CD14-positive monocyte (primary cell): Measurements from ENCODE around the gene CREB5. TPM values are rescaled to one million over a fixed set of nuclear protein-coding genes. Genes with fewer than 3 reads are reported as not detected.

Experiments used
- DNase-seq, 3 donors: peaks; one replicate each; pipeline ENCODE4 v3.0.0-alpha.2; 2011 to 2022
- H2AFZ ChIP-seq: 2 replicates; pipeline ENCODE4 v1.6.0; 2012; ENCODE audit warnings: mild to moderate bottlenecking, low read depth, low read length, inconsistent platforms; ENCODE audit not compliant: insufficient read depth, poor library complexity, severe bottlenecking
- H3K27ac ChIP-seq, 2 donors: 1 replicate in 1 of 2; 2 replicates in 1 of 2; pipeline ENCODE4 v1.5.1; 2012 to 2013; ENCODE audit warnings: low read length in 2 of 2, control low read depth in 1 of 2, inconsistent platforms in 1 of 2, low read depth in 1 of 2, mild to moderate bottlenecking in 1 of 2
- H3K27me3 ChIP-seq, 2 donors: one replicate each; pipeline versions ENCODE4 v1.6.0 to v1.6.1; 2011 to 2013; ENCODE audit warnings: low read length in 2 of 2; ENCODE audit not compliant: control insufficient read depth in 2 of 2, insufficient read depth in 2 of 2
- H3K36me3 ChIP-seq, 2 donors: replicated peaks in 1 of 2; 1 replicate in 1 of 2; 2 replicates in 1 of 2; pipeline versions ENCODE4 v1.5.1 to v1.6.1; 2012 to 2013; ENCODE audit warnings: low read length in 2 of 2, control low read depth in 1 of 2, inconsistent platforms in 1 of 2, mild to moderate bottlenecking in 1 of 2; ENCODE audit not compliant: insufficient read depth in 2 of 2, control insufficient read depth in 1 of 2
- H3K4me1 ChIP-seq, 2 donors: 1 replicate in 1 of 2; 2 replicates in 1 of 2; pipeline versions ENCODE4 v1.5.1 to v1.6.1; 2012 to 2013; ENCODE audit warnings: low read length in 2 of 2, control low read depth in 1 of 2, inconsistent platforms in 1 of 2, mild to moderate bottlenecking in 1 of 2, moderate library complexity in 1 of 2; ENCODE audit not compliant: insufficient read depth in 2 of 2, control insufficient read depth in 1 of 2
- H3K4me2 ChIP-seq: replicated peaks from 2 replicates; pipeline ENCODE3; 2012; ENCODE audit warnings: low read length, moderate library complexity, mild to moderate bottlenecking; ENCODE audit not compliant: poor library complexity, severe bottlenecking; ENCODE audit errors: extremely low read depth
- H3K4me3 ChIP-seq, 3 experiments: fragments of 200-600 bp in 1 of 3; sonication (generic) in 1 of 3; replicated peaks in 1 of 3; 1 replicate in 2 of 3; 2 replicates in 1 of 3; pipeline ENCODE4 v1.5.1; 2011 to 2013; ENCODE audit warnings: low read length in 3 of 3, mild to moderate bottlenecking in 3 of 3, control low read depth in 2 of 3, low read depth in 2 of 3, inconsistent platforms in 1 of 3, moderate library complexity in 1 of 3
- H3K79me2 ChIP-seq: 2 replicates; pipeline ENCODE4 v1.6.0; 2012; ENCODE audit warnings: mild to moderate bottlenecking, control low read depth, inconsistent platforms, low read length, moderate library complexity; ENCODE audit not compliant: insufficient read depth
- H3K9ac ChIP-seq: 2 replicates; pipeline ENCODE4 v1.6.0; 2017; ENCODE audit warnings: low read length, mild to moderate bottlenecking; ENCODE audit not compliant: insufficient read depth, poor library complexity, severe bottlenecking
- H3K9me3 ChIP-seq, 2 donors: replicated peaks in 1 of 2; 1 replicate in 1 of 2; 2 replicates in 1 of 2; pipeline versions ENCODE4 v1.5.1 to v1.6.1; 2012 to 2013; ENCODE audit warnings: low read length in 2 of 2, control low read depth in 1 of 2; ENCODE audit not compliant: control insufficient read depth in 1 of 2, insufficient read depth in 1 of 2
- H4K20me1 ChIP-seq: 2 replicates; pipeline ENCODE4 v1.6.0; 2012; ENCODE audit warnings: mild to moderate bottlenecking, low read length, control low read depth, moderate library complexity; ENCODE audit not compliant: insufficient read depth
- H3K27ac Mint-ChIP-seq, 7 donors: one replicate each; pipeline ENCODE4 v1.8.0; 2020; ENCODE audit warnings: mild to moderate bottlenecking in 7 of 7, mixed read lengths in 7 of 7, moderate library complexity in 6 of 7, inconsistent platforms in 2 of 7
- H3K27me3 Mint-ChIP-seq, 3 donors: one replicate each; pipeline ENCODE4 v1.8.0; 2021 to 2022; ENCODE audit warnings: low read depth in 3 of 3, mild to moderate bottlenecking in 3 of 3, mixed read lengths in 3 of 3, moderate library complexity in 3 of 3, inconsistent platforms in 1 of 3
- H3K36me3 Mint-ChIP-seq, 2 donors: one replicate each; pipeline ENCODE4 v1.8.0; 2020; ENCODE audit warnings: mixed read lengths in 2 of 2, inconsistent platforms in 1 of 2, mild to moderate bottlenecking in 1 of 2
- H3K4me1 Mint-ChIP-seq: one replicate; pipeline ENCODE4 v1.8.0; 2020; ENCODE audit warnings: mild to moderate bottlenecking, mixed read lengths
- H3K4me3 Mint-ChIP-seq, 2 donors: one replicate each; pipeline ENCODE4 v1.8.0; 2020; ENCODE audit warnings: mild to moderate bottlenecking in 2 of 2, mixed read lengths in 2 of 2, moderate library complexity in 1 of 2
- H3K9me3 Mint-ChIP-seq, 7 donors: one replicate each; pipeline ENCODE4 v1.8.0; 2020 to 2022; ENCODE audit warnings: mixed read lengths in 7 of 7, mild to moderate bottlenecking in 6 of 7, moderate library complexity in 6 of 7, inconsistent platforms in 2 of 7
- CTCF ChIP-seq: fragments of 200-600 bp; IDR thresholded peaks from one replicate; pipeline ENCODE4 v1.8.0; 2022; ENCODE audit warnings: antibody characterized with exemption, mild to moderate bottlenecking
- WGBS: methylation state at CpG from one replicate; pipeline ENCODE4 v1.1.5; 2013; ENCODE audit warnings: missing lambda C conversion rate; ENCODE audit not compliant: insufficient coverage; 5-methylcytosine and 5-hydroxymethylcytosine counted together
- intact Hi-C, 2 donors: fragments of 100-400 bp; cut with micrococcal nuclease; formaldehyde crosslinking; loops; one replicate each; pipeline versions ENCODE4 v1.15.0 to v1.15.1; 2023
- polyA plus RNA-seq, 3 donors: library from polyadenylated mRNA; depleted of rRNA in 1 of 3; unstranded in 2 of 3; stranded (reverse) in 1 of 3; fragments of 300-500 nt in 2 of 3; fragments of >200 nt in 1 of 3; fragmentation: Illumina TruSeq in 2 of 3; gene quantifications; 1 replicate in 2 of 3; 2 replicates in 1 of 3; pipeline ENCODE4 v1.2.3, GENCODE V29; 2012 to 2021

The CREB5 gene
- polyA plus RNA-seq, 3 donors = 25.1 to 72.3 (median 44.2) TPM

GRCh38 chr7:28654110-28654509 is 241.8 kb downstream of the CREB5 start:
- H3K4me1 ChIP-seq = no peaks in the 10 kb centered on the region
- H3K4me1 Mint-ChIP-seq = no peaks in the 10 kb centered on the region
- peaks cover 0 to 3% (median 1%) of the 10 kb centered on the region in 3 donors for H3K27me3 Mint-ChIP-seq
- no peak for TF ChIP-seq CTCF
- no peak overlapping the region for H3K27ac ChIP-seq
- H3K4me3 ChIP-seq = no peak overlapping the region
- H3K9ac ChIP-seq = no peak overlapping the region
- no peak overlapping the region for H3K4me2 ChIP-seq
- intact Hi-C loops = no loop called here
- no peaks in the 10 kb centered on the region for H3K79me2 ChIP-seq
- H3K36me3 Mint-ChIP-seq = no peaks in the 10 kb centered on the region
- H3K36me3 ChIP-seq = no peaks in the 10 kb centered on the region
- H4K20me1 ChIP-seq = no peaks in the 10 kb centered on the region
- no peak overlapping the region for H3K27ac Mint-ChIP-seq
- peaks cover 0 to 3% (median 0%) of the 10 kb centered on the region in 7 donors for H3K9me3 Mint-ChIP-seq
- no peaks in the 10 kb centered on the region for H3K9me3 ChIP-seq
- no peak for DNase-seq
- WGBS = 100% methylated on average over 3 of the region's 6 CpGs
- no peak overlapping the region for H3K4me3 Mint-ChIP-seq
- H3K27me3 ChIP-seq = peaks cover 0 to 3% of the 10 kb centered on the region in 2 donors
- H2AFZ ChIP-seq = no peak overlapping the region

- no peak overlapping the region for H3K4me3 ChIP-seq
- no peaks in the 10 kb centered on the region for H3K4me1 ChIP-seq
- Mint-ChIP-seq H3K27me3 (peaks cover 0 to 4% (median 3%) of the 10 kb centered on the region in 3 donors), H3K4me1 (peaks cover under 1% of the 10 kb centered on the region), H3K27ac (no peak overlapping the region), H3K9me3 (peaks cover 7 to 19% (median 14%) of the 10 kb centered on the region in 7 donors), H3K36me3 (peaks cover 2 to 6% of the 10 kb centered on the region in 2 donors), H3K4me3 (no peak overlapping the region)
- no peak for DNase-seq
- no peak overlapping the region for H3K9ac ChIP-seq
- H3K27ac ChIP-seq = no peak overlapping the region
- no peaks in the 10 kb centered on the region for H4K20me1 ChIP-seq
- H2AFZ ChIP-seq = no peak overlapping the region
- WGBS = no CpG with 5 or more reads among the region's 1 CpG
- no peak overlapping the region for H3K4me2 ChIP-seq
- peaks cover 0 to 3% of the 10 kb centered on the region in 2 donors for H3K27me3 ChIP-seq
- intact Hi-C loops = no loop called here
- H3K79me2 ChIP-seq = no peaks in the 10 kb centered on the region
- no peak for TF ChIP-seq CTCF
- peaks cover 8 to 13% of the 10 kb centered on the region in 2 donors for H3K9me3 ChIP-seq
- no peaks in the 10 kb centered on the region for H3K36me3 ChIP-seq
These were observed 244.2 kb downstream of the CREB5 start for GRCh38 chr7:28656529-28656928.
